Measurements from ENCODE around the gene ELK3. TPM values are rescaled to one million over a fixed set of nuclear protein-coding genes. Genes with fewer than 3 reads are reported as not detected.

ELK3 gene
- total RNA-seq, 2 experiments from 2014 or later = 7.7 TPM

DNA sequence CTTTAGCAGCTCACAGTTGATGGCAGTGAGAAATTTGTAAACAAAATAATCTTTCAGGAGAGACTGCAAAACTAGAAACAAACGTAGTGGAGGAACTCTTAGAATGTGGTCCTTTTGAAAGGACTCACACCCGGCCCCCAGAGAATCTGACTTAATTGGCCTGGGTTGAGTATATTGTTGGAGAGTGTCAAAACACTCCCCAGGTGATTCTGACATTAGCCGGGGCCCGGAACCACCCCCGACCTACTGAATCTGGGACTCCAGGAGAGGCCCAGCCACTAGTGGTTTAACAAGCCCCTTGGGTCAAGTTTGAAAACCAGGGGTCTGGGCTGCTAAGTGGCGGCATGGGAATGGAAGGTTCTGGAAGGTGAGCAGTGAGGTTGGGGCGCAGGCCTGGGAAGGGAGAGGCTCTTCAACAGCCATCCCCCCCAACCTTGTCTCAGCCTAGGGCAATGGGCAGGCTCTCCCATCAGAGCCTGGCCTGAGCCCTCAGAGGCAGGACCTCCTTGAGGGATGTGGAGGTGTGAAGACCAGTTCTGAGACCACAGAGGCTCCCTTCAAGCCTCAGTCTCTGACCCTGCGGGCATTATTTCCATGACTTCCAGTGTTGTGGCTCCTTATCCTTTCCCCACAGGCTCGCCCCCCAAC, 1.1 kb upstream of the ELK3 start:
- Mint-ChIP-seq H3K4me3 (peak overlapping the region; percentile 75), H3K9me3 (peaks cover 2% of the 10 kb centered on the region), H3K36me3 (ENCODE audit: low read depth) (peaks cover 4% of the 10 kb centered on the region), H3K4me1 (ENCODE audit: low read depth) (peaks cover 50% of the 10 kb centered on the region), H3K27ac (peak overlapping the region; percentile 63), H3K27me3 (no peaks in the 10 kb centered on the region)
- CTCF ChIA-PET = interaction anchor here (1.1 kb wide), 1 partner anchor 22 kb away, joined by 3 read pairs; no protein-coding TSS in a partner anchor
- POLR2A ChIA-PET = interaction anchor here (1.0 kb wide), 1 partner anchor 47 kb away, joined by 3 read pairs; no protein-coding TSS in a partner anchor
- ATAC-seq = no peak
- DNase-seq = no peak
- TF ChIP-seq, protein P1, sequence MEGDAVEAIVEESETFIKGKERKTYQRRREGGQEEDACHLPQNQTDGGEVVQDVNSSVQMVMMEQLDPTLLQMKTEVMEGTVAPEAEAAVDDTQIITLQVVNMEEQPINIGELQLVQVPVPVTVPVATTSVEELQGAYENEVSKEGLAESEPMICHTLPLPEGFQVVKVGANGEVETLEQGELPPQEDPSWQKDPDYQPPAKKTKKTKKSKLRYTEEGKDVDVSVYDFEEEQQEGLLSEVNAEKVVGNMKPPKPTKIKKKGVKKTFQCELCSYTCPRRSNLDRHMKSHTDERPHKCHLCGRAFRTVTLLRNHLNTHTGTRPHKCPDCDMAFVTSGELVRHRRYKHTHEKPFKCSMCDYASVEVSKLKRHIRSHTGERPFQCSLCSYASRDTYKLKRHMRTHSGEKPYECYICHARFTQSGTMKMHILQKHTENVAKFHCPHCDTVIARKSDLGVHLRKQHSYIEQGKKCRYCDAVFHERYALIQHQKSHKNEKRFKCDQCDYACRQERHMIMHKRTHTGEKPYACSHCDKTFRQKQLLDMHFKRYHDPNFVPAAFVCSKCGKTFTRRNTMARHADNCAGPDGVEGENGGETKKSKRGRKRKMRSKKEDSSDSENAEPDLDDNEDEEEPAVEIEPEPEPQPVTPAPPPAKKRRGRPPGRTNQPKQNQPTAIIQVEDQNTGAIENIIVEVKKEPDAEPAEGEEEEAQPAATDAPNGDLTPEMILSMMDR (IDR thresholded peaks at IDR 0.05) = no peak
- intact Hi-C loops (cut with micrococcal nuclease) = no loop called here

GRCh38 chr12:96194576-96194889, 358 bp downstream of the ELK3 start:
- H3K27me3 Mint-ChIP-seq = no peaks in the 10 kb centered on the region
- peaks cover 62% of the 10 kb centered on the region for H3K4me1 Mint-ChIP-seq (ENCODE audit: low read depth)
- peak overlapping the region; percentile 93 for H3K27ac Mint-ChIP-seq
- peaks cover 2% of the 10 kb centered on the region for H3K9me3 Mint-ChIP-seq
- DNase-seq (no peak), ATAC-seq (no peak)
- TF ChIP-seq, protein P1 (IDR thresholded peaks at IDR 0.05) = no peak
- intact Hi-C loops (cut with micrococcal nuclease) = no loop called here
- CTCF ChIA-PET = interaction anchor here (2.0 kb wide), 1 partner anchor 18 kb away, joined by 10 read pairs; no protein-coding TSS in a partner anchor
- POLR2A ChIA-PET = interaction anchor here (1.8 kb wide), 2 partner anchors 17 to 18 kb away, joined by 7 to 13 read pairs; no protein-coding TSS in a partner anchor
- peak overlapping the region; percentile 81 for H3K4me3 Mint-ChIP-seq
- peaks cover 4% of the 10 kb centered on the region for H3K36me3 Mint-ChIP-seq (ENCODE audit: low read depth)

DNA sequence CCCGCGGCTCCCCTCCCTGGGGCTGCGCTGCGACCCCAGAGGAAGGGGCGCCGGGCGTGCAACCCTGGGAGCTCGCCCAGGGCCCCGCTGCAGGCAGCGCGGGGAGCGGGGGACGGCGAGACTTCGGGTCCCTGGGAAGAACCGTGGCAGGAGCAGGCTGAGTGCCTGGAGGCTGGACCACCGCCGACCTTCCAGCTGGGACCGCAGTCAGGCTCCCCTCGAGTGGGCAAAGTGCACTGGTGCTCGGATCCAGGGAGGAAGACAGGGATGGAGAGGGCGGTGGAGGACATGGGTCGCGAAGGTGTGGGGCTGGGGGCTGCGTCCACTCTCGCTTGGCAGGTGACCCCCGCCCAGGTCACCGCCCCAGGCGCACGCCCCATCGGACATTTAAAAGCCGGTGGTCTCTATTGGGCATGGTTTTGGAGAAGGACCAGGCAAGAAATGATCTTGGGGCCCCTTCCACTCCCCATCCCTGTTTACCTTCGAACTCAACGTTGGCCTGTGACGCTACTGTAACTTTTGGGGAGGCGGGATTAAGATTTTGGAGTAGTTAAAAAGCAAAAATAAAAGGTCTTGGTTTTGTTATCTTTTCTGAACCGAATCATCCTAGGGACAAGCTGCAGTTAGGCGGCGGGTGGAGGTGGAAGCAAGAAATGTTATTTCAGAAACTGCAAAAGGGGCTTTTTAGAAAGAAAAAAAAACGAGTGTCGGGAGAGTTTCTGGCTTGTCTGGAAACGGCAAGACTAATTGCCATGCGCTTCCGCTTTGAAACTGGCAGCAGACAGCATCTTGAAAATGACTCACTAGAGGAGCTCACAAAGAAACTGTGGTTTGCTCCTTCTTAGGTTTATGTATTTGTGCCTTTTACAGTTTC, 1.0 kb downstream of the ELK3 start:
- H3K27me3 Mint-ChIP-seq = no peaks in the 10 kb centered on the region
- peaks cover 4% of the 10 kb centered on the region for H3K36me3 Mint-ChIP-seq (ENCODE audit: low read depth)

DNA sequence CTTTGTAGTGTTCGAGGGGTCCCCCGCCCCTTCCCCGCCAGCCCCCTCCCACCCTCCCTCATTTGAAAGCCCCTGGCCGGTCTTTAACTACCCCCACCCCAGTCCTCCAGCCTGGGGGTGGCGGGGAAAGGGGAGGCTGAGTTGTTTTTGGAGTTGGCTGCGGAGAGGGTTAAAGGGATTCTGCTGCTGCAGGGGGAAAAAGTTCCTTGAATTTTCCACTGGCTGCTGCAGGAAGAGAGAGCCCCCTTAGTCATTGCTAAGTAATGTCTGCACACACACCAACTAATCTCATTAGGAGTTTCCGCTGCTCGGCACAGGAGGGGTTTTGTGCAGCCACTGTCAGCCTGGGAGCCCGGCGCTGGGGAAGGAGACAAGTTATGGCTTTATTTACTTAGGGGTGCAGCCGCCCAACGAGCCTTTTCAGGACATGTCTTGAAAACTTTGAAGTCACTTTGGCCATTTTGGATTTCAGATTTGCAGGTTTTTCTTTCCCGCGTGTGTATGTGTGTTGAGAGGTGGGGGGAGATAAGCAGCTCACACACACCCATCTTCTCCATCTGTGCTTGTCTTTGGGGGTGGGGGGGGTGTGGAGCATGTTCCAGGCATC, 1.8 kb downstream of the ELK3 start:
- Mint-ChIP-seq H3K27me3 (no peaks in the 10 kb centered on the region), H3K9me3 (no peaks in the 10 kb centered on the region), H3K36me3 (ENCODE audit: low read depth) (peaks cover 4% of the 10 kb centered on the region), H3K4me3 (peak overlapping the region; percentile 82), H3K4me1 (ENCODE audit: low read depth) (peaks cover 56% of the 10 kb centered on the region), H3K27ac (peak overlapping the region; percentile 95)
- ChIA-PET POLR2A (interaction anchor here (0.7 to 1.8 kb wide), 11 partner anchors 9 to 132 kb away, joined by 3 to 13 read pairs (median 4); no protein-coding TSS in a partner anchor), CTCF (interaction anchor here (0.7 to 2.0 kb wide), 3 partner anchors 16 to 179 kb away, joined by 3 to 10 read pairs (median 4); no protein-coding TSS in a partner anchor)
- peak; percentile 72 for DNase-seq
- intact Hi-C loops (cut with micrococcal nuclease) = loop anchor here (1.0 to 5.0 kb wide), 3 partner anchors 19 to 149 kb away; no protein-coding TSS in a partner anchor
- TF ChIP-seq, protein P1 (IDR thresholded peaks at IDR 0.05) = no peak
- peak; percentile 32 for ATAC-seq

More for the DNA sequence above, 1.0 kb downstream of the ELK3 start:
- intact Hi-C loops (cut with micrococcal nuclease) = loop anchor here (1.0 to 5.0 kb wide), 2 partner anchors 18 to 148 kb away; no protein-coding TSS in a partner anchor
- ChIA-PET CTCF (interaction anchor here (0.7 to 2.0 kb wide), 3 partner anchors 17 to 180 kb away, joined by 3 to 10 read pairs (median 4); no protein-coding TSS in a partner anchor), POLR2A (interaction anchor here (0.7 to 1.8 kb wide), 10 partner anchors 9 to 131 kb away, joined by 3 to 13 read pairs (median 4); no protein-coding TSS in a partner anchor)
- Mint-ChIP-seq H3K4me1 (ENCODE audit: low read depth) (peaks cover 58% of the 10 kb centered on the region), H3K9me3 (no peaks in the 10 kb centered on the region), H3K27ac (peak overlapping the region; percentile 95), H3K4me3 (peak overlapping the region; percentile 82)
- TF ChIP-seq, protein P1 (IDR thresholded peaks at IDR 0.05) = no peak
- DNase-seq = peak; percentile 85
- peak; percentile 72 for ATAC-seq

All from activated CD8-positive, alpha-beta T cell treated with anti-CD3 and anti-CD28 coated beads for 36 hours (primary cell).